PFSK-1 (cell line): ENCODE measurements around the gene NTM.

ENCODE experiments used
- FOXP2 ChIP-seq: optimal IDR thresholded peaks from 2 replicates; pipeline ENCODE3; 2011; ENCODE audit warnings: borderline replicate concordance, control low read depth, inconsistent platforms; ENCODE audit not compliant: insufficient read depth; ENCODE audit errors: extremely low read length, extremely low read depth
- POLR2AphosphoS5 ChIP-seq: IDR thresholded peaks from 2 replicates; pipeline ENCODE4 v1.6.1; 2012; ENCODE audit warnings: low read depth, mild to moderate bottlenecking, control low read depth, low read length, moderate library complexity
- SIN3A ChIP-seq: IDR thresholded peaks from 2 replicates; pipeline ENCODE4 v1.6.1; 2012; ENCODE audit warnings: mild to moderate bottlenecking, low read length, moderate library complexity, borderline replicate concordance; ENCODE audit not compliant: insufficient read depth
- TAF1 ChIP-seq: IDR thresholded peaks from 2 replicates; pipeline ENCODE4 v1.6.1; 2012; ENCODE audit warnings: low read length, control low read depth, borderline replicate concordance; ENCODE audit not compliant: insufficient read depth
- TF ChIP-seq, protein P1 (sequence below), 2 experiments: IDR thresholded peaks; 2 replicates each; pipeline versions ENCODE4 v1.6.1 to v1.8.0; 2011 to 2012; ENCODE audit warnings: low read depth in 2 of 2, low read length in 2 of 2, control low read depth in 1 of 2, inconsistent platforms in 1 of 2, mild to moderate bottlenecking in 1 of 2, moderate library complexity in 1 of 2; ENCODE audit not compliant: insufficient read depth in 1 of 2

Gene NTM

DNA sequence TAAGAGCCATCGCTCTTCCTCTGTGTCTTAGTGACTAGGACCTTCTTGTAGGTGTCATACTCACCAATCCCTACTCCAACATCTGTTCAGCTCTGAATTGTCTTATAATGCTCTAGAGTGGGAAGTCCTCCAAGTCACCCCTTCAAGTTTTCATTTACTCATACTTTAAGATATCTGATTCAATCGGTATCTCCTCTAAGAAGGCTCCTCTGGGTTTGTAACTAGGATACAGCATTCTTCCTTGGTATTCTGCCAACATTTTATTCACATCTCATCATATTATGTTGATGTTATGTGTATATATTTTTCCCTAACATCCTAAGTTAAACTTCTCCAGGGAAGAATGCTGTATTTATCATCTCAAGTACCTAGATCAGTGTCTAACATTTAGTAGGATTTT is 662.1 kb downstream of the NTM start:
- TF ChIP-seq, protein P1, sequence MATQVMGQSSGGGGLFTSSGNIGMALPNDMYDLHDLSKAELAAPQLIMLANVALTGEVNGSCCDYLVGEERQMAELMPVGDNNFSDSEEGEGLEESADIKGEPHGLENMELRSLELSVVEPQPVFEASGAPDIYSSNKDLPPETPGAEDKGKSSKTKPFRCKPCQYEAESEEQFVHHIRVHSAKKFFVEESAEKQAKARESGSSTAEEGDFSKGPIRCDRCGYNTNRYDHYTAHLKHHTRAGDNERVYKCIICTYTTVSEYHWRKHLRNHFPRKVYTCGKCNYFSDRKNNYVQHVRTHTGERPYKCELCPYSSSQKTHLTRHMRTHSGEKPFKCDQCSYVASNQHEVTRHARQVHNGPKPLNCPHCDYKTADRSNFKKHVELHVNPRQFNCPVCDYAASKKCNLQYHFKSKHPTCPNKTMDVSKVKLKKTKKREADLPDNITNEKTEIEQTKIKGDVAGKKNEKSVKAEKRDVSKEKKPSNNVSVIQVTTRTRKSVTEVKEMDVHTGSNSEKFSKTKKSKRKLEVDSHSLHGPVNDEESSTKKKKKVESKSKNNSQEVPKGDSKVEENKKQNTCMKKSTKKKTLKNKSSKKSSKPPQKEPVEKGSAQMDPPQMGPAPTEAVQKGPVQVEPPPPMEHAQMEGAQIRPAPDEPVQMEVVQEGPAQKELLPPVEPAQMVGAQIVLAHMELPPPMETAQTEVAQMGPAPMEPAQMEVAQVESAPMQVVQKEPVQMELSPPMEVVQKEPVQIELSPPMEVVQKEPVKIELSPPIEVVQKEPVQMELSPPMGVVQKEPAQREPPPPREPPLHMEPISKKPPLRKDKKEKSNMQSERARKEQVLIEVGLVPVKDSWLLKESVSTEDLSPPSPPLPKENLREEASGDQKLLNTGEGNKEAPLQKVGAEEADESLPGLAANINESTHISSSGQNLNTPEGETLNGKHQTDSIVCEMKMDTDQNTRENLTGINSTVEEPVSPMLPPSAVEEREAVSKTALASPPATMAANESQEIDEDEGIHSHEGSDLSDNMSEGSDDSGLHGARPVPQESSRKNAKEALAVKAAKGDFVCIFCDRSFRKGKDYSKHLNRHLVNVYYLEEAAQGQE (IDR thresholded peaks at IDR 0.05; ENCODE audit: insufficient read depth in 1 of 2, low read depth in 2 of 2, low read length in 2 of 2) = no peak
- TF ChIP-seq POLR2AphosphoS5 = no peak
- TF ChIP-seq SIN3A = no peak
- no peak for TF ChIP-seq TAF1
- TF ChIP-seq FOXP2 = no peak

DNA sequence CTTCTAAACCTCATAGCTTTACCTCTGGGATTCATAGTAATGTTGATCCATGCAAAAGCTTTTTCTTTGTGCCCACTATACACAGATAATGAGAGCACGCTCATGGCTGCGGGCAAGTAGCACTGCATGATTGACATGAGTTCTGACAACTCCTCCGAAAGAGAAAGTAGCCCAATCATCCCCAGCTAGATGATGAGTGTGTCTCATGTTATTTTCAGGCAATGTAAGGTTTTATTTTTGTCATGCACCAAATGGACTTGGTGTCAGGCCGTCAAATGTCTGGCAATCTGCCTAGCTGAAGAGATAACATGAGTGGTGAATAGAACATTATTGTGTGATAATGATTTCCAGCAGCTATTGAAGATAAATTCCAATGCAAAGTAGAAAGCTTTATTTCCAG is 662.6 kb downstream of the NTM start:
- TF ChIP-seq FOXP2 (no peak), SIN3A (no peak), TAF1 (no peak), POLR2AphosphoS5 (no peak)
- TF ChIP-seq, protein P1 (IDR thresholded peaks at IDR 0.05; ENCODE audit: insufficient read depth in 1 of 2, low read depth in 2 of 2, low read length in 2 of 2) = no peak

DNA sequence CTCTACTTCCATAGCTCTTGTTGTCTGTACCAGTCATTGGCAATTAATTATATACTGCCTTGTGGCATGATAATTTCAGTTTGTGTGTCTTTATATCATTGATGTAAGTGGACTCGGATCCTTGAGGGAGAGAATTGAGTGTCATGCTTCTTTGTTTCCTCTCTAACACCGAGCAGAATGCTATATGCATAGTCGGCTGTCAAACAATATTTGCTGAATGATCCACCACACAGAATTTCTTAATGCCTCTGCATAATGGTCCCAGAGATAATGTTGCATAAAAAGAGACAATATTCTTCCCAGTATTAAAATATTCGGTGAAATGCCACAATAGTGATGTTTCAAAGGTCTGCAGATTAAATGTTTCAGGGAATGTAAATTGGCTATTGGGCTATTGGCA is 664.8 kb downstream of the NTM start:
- no peak for TF ChIP-seq TAF1
- TF ChIP-seq FOXP2 = no peak
- TF ChIP-seq SIN3A = no peak
- TF ChIP-seq, protein P1 (IDR thresholded peaks at IDR 0.05; ENCODE audit: insufficient read depth in 1 of 2, low read depth in 2 of 2, low read length in 2 of 2) = no peak
- no peak for TF ChIP-seq POLR2AphosphoS5

DNA sequence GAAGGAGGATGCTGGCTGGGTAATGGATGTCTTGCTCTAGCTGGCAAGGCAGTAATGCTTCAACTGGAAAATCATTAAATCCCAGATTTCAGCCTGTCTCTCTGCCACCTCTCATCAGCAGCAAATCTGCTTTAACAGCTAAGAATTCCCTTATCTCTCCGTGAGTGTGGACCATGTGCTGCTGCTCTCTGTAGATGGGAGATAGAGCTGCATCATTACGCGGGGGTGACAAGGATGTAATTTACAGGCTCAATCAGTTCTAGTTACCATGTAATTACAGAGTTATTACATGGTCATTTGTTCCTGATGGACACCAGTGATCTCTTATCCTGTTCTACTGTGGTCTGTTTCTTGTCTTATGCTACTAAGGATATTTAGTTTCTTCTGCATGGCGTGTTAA is 665.4 kb downstream of the NTM start:
- TF ChIP-seq FOXP2 = no peak

DNA sequence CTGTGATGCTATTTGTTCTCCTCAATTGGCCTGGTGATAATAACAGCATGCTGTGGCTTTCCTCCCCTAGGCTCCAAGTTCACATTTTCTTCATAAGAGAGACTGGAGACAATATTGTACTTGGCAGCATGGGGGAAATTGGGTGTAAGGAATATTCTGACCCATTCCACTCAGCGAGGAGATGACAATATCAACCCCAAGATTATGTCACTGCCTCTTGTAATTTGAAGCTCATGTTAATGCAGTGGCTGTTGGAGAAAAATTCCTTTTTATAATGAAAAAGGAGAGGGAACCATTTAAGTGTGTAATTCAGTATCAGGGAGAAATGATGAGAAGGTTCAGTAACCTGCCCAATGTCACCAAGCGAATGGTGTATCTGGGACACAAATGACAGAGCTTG is 665.8 kb downstream of the NTM start:
- TF ChIP-seq TAF1 (no peak), FOXP2 (no peak), SIN3A (no peak), POLR2AphosphoS5 (no peak)
- TF ChIP-seq, protein P1 (IDR thresholded peaks at IDR 0.05; ENCODE audit: insufficient read depth in 1 of 2, low read depth in 2 of 2, low read length in 2 of 2) = no peak
